NCI-H446 (cell line): ENCODE results near the gene SLC22A1.
"Not testable (repeated sequence)": the region's sequence is repeated elsewhere in the genome, so short reads cannot be mapped to it uniquely, and the experiment has no call there.

Experiments used
- DNase-seq, 2 experiments: peaks; one replicate each; lab custom pipeline; 2025; lab: John Stamatoyannopoulos, UW

SLC22A1 gene

DNA sequence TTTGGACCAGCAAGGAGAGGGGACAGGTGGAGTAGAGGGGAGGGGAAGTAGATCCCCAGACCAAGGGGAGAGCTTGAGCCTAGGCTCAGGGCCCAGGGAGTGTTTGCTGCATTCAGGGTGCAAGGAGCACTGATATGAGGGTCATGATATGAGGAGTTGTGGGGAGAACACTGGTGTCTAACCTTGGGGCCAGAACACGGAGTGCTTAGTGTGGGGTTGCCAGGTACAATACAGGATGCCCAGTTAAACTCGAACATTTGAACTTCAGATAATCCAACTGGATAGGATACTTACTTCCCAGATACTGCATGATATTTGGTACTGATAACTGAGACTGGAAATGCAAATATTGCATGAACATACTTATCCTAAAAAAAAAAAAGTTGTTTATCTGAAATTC lies 2.4 kb downstream of the SLC22A1 start:
- DNase-seq, result no peak

DNA sequence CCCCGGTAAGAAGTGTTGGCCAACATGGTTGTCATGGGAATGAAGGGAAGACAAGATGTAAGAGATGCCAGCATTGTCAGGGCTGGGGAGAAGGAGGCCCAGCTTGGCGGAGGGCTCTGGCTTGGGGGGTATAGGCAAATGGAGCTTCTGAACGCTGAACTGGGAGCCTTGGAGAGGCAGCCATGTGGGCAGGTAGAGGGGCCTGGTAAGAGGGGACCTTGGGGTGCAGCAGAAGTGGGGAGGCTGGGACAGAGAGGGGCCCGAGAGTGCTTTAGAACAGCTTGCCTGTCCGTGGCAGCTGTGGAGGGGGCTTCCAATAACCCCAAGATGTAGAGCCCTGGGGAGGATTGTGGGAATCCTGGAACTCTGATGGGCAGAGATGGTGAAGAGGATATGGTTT lies 3.0 kb downstream of the SLC22A1 start:
- DNase-seq, result no peak

DNA sequence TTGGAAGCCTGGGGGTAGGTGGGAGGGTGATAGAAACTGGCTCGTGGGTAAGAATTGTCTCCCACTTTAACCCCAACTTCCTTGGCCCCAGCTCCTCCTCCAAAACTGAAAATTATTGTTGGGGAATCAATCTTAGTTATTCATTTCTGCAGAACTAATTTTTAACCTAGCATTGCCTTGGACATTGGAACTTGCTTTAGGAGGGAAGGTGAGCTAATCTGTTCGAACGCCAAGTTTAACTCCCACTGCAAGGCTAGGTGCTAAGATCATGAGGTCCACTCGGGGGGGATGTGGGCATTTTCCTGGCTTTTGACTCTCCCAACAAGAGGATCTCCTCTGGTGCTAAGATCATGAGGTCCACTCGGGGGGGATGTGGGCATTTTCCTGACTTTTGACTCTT lies 3.5 kb downstream of the SLC22A1 start:
- DNase-seq, result not testable (repeated sequence)

DNA sequence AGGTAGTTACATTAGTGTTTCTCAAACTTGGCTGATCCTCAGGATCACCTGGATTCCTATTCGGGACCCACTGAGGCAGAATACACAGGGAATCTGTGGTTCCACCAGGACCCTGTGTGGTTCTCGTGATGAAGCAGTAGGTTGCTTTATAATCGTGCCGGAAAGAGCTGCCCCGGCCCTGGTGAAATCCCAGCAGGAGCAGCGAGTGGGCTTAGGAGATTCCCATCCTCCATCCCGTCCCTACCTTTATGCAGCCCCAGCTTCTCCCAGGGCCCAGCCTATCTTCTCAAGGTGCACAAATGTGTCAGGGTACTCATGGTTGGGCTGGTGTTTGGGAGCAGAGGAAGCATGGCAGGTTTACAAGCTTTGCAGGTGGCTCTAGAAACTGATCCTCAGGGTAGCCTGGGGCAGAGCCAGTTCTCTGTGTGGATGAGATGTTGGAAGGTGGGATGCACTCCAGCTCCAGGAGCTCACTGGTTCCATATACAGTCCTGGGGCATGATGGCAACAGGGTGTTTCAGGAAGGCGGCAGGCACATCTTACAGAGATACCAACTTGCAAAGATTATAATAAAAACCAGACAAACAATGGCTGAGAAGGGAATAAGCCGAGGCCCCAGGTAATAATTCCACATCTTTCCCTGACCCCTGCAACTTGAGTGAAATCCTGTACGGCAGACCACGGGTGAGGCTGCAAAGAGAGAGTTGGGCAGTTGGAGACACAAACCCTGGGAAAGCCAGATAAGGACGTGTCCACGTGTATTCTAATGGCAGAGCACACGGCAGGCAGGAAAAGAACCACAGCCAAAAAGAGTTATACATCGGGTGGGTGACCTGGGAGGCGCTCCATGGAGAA lies 5.9 kb downstream of the SLC22A1 start:
- DNase-seq, result no peak

DNA sequence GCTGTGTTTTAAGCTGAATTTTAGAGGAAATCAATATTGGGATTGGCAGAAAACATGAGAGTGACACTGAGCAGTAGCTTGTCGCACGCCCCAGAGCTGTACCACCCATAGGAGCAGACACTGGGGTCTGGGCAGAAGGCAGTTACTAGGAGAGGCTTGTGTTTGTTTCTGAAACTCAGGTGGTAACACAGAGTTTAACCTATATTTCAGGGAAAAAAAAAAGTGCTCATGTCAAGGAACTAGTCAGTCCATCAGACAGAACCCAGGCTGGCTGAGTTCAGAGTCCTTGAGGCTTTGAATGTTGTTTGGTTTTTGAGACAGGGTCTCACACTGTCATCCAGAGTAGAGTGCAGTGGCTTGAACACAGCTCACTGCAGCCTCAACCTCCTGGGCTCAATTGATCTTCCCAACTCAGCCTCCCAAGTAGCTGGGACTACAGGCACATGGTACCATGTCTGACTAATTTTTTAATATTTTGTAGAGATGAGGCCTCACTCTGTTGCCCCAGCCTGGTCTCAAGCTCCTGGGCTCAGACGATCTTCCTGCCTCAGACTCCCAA lies 6.6 kb downstream of the SLC22A1 start:
- DNase-seq, result no peak

DNA sequence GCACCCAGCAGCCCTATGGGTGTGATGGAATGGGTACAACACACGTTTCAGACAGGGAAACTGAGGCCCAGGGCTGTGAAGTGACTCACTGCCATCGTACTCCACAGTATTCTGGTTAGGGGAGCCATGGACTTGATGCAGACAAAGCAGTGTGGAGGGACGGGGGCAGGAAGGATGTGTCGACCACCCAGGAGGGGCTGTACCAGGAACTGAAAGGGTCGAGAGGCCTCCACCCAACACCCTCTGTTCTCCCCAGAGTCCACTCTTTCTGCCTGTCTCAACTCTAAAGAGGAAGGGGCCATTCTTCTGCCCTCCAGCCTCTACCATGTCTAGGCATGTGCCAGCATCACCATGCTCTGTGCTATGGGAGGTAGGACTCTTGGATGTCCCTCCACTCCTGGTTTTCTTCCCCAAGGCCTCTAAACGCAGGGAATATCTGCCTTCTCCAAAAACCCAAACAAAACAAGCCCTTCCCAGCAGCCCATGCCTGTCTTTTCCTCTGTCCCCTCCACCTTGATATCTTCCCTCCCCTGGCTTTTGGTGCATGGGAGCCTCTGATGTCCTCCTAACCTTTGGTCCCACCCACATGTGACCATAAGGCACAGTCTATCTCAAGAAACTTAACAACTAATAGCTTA lies 7.4 kb downstream of the SLC22A1 start:
- DNase-seq, result no peak

DNA sequence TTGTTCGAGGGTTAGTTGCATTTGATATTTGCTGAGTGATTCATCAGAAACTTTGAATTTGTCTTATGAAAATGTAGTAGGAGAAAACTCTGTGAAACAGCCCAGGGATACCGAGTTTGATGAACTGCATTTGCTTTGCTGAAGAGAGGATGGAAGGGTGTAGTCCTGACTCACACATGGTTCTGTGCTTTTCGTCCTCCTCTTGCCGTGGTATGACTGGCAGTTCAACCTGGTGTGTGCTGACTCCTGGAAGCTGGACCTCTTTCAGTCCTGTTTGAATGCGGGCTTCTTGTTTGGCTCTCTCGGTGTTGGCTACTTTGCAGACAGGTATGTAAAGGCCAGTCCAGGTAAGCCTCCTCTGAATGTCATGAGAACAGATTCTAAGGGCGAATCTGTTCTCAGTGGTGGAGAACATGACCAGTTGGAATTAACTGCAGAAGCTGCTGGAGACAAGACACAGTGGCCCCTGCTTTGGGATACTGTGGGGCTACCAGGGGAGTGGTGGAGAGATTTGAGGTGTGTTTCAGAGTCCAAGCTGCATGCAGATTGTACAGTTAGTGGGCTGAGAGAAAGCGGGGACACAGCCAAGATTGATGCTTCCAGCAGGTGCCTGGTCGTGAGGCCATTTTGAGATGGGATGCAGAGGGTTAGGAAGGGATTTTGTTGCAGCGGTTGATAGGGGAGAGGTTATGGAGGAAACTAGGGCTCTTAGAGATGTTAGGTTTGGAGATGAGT lies 8.4 kb downstream of the SLC22A1 start:
- no peak for DNase-seq

DNA sequence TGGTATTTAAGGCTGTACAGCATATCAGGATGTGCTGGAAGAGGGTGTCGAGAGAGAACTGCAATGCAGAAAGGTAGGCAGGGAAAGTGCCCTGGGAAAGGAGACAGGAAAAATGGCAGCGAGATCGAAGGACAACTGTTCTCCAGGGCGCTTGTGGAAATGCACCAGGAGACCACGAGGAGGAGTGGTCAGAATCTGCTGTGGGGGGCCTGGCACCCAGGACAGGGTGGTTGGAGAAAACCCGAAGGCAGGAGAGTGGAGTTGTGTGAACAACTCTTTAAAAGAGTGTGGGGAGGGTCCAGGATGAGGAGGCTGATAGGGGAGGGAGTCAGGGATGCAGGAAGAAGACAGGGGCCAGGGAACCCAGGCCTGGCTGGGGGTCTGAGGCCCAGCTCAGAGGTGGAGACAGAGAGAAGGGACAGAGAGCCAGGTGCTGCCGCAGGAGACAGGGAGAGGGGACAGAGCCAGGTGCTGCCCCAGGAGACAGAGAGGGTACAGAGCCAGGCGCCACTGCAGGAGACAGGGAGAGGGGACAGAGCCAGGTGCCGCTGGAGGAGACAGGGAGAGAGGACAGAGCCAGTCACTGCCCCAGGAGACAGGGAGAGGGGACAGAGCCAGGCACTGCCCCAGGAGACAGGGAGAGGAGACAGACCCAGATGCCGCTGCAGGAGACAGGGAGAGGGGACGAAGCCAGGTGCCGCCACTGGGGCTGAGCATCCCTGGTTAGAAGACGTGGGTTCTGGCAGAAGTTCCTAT lies 9.3 kb downstream of the SLC22A1 start:
- DNase-seq, result no peak

DNA sequence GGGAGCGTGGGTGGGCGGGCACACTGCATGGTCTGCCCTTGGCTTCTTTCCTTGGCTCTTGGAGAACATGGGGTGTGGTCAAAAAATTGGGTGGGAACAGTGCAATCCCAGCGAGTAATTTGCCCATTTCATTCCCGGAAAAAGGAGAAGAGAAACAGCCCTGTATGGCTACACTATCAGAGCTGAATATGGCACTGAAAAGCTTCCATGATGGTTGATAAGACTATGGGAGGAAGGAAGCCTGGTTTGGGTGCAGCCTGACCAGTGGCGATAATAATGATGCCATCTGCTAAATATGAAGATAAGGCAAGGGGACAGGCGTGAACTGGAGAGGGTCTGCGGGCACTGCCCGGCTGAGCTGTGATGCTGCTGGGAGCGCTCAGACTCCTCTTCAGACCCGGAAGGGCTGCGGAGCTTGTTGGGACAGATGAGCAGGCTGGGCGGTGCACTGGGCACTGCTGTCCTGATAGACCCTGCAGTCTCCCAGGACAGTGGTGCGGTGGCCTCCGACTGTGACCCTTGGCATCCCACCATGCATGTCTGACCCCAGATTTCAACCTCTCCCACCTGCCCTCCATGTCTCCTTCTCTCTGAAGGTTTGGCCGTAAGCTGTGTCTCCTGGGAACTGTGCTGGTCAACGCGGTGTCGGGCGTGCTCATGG lies 10.2 kb downstream of the SLC22A1 start:
- DNase-seq, result no peak

DNA sequence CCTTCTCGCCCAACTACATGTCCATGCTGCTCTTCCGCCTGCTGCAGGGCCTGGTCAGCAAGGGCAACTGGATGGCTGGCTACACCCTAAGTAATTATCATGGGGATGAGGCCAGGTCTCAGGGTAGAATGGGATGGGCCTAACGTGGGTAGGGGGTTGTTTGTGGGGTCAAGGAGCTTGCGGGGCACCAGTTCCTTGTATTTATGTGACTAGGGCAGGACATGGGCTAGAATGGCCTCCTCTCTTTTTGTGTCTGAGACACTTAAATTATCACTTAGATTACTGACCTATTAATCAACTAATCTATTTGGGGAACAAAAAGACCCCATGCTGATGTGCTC lies 10.7 kb downstream of the SLC22A1 start:
- DNase-seq, result no peak

DNA sequence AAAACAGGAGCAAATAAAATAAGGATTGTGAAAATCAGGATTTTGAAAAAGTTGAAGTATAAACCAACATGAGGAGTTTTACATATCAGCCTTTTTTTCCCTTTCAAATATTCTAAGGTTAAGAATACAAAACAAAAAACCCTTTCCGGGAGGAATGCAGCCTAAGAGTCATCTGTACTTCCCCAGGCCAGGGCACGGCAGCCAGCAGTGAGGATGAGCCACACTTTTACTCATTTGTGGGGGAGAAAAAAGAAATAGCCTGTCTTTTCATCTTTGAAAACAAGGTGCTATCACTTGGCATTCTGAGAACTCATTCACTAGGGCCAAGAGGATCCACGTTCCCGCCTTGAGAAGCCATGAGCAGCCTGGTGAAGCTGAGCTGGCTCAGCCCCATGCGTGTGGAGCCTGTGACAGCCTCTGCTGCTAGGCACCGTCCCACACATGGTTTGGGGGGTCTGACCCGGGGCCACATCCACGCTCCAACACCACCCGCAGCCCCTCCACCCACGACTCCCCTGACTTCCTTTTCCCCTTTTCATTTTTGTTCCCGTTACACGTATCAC lies 11.2 kb downstream of the SLC22A1 start:
- DNase-seq, result no peak

DNA sequence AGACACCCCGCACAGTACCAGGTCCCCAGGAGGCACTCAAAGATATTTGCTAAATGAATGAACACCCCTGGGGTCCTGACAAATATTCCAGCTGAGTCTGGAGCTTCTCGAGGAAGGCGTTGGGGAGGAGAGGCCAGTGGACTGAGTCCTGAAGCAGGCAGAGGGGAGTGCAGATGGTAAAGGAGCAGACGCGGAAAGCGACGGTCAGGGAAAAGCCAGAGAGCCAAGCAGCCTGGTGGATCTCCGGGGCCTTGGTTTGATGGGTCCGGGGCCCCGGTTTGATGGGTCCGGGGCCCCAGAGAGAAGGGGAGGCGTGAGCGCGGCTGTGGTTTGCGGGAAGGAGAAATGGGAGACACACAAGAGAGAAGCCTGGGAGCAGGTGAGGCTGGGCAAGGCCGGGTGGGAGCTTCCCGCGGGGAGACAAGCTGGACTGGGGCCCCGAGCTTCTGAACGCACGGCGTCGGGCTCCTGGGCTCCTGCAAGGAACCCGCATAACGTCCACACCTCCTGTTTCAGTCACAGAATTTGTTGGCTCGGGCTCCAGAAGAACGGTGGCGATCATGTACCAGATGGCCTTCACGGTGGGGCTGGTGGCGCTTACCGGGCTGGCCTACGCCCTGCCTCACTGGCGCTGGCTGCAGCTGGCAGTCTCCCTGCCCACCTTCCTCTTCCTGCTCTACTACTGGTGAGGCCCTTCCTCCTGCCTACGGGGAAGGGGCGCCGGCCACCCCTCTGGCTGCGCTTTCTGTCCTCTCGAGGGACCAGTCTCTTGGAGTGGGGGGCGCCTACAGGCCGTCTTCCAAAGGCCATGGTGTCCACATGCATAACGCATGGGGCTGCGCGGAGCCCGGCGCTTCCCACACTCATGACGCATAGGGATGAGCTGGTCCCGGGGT lies 12.1 kb downstream of the SLC22A1 start:
- DNase-seq, result no peak

DNA sequence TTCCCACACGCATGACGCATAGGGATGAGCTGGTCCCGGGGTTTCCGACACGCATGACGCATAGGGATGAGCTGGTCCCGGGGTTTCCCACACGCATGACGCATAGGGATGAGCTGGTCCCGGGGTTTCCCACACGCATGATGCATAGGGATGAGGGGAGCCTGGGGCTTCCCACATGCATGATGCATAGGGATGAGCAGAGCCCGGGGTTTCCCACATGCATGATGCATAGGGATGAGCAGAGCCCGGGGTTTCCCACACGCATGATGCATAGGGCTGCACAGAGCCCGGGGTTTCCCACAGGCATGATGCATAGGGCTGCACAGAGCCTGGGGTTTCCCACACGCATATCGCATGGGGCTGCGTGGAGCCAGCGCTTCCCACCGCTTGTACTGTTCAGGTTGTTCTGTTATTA lies 12.7 kb downstream of the SLC22A1 start:
- not testable (repeated sequence) for DNase-seq

DNA sequence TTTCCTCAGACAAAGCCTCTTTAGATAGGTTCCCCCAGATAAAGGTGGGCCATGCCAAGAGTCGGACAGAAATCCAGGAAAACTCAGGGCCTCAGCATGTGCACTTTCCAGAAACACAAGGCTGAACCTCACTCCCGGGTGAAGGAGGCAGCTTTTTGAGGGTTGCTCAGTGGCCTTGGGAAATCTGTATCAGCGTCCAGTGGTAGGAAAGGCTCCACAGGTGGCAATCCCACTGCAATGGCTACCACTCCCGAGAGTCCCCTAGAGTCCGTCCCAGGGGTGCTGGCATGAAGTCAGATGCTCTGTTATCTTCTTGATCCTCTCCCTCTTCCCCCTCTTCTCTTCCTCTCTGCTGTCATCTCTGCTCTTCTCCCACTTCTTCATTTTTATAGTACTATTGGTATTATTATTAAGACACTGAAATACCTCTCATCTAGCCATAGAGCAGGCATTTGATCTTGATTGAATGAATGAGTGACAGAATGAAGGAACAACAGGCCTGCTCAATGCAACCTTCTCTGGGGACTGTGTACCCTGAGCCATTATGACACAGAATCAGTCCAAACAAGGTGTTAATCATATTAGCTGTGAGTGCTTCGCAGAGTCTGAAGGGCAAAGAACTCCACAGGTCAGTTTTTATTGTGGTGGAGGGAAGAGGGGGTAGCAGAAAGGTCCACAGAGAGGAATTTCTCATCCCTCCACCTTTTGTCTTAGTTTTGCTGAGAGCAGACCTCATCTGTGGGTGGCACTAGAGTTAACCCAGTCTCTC lies 13.3 kb downstream of the SLC22A1 start:
- DNase-seq, result no peak

DNA sequence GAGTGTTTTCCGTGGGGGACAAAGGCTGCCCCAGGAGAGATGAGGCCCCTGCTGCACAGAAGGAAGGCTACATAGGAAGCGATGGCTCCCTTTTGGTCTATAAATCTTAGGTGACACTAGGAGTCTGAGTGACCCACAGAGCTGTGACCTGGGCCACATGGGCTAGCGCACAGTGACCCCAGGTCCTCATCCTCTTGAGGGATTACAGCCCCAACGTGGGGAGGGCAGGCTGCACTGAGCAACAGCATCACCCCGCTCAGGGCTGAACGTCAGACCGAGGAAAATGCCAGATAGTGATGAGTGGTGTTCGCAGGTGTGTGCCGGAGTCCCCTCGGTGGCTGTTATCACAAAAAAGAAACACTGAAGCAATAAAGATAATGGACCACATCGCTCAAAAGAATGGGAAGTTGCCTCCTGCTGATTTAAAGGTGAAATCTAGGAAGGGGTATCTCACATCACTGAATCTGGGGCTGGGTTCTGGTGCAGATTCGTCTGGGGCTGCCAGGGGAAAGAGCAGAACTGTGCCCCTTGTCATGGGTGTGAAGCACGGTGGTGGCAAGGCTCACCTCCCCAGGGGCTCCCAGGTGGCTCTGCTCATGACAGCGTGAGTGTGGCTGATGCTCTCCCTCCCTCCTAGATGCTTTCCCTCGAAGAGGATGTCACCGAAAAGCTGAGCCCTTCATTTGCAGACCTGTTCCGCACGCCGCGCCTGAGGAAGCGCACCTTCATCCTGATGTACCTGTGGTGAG lies 14.5 kb downstream of the SLC22A1 start:
- no peak for DNase-seq

DNA sequence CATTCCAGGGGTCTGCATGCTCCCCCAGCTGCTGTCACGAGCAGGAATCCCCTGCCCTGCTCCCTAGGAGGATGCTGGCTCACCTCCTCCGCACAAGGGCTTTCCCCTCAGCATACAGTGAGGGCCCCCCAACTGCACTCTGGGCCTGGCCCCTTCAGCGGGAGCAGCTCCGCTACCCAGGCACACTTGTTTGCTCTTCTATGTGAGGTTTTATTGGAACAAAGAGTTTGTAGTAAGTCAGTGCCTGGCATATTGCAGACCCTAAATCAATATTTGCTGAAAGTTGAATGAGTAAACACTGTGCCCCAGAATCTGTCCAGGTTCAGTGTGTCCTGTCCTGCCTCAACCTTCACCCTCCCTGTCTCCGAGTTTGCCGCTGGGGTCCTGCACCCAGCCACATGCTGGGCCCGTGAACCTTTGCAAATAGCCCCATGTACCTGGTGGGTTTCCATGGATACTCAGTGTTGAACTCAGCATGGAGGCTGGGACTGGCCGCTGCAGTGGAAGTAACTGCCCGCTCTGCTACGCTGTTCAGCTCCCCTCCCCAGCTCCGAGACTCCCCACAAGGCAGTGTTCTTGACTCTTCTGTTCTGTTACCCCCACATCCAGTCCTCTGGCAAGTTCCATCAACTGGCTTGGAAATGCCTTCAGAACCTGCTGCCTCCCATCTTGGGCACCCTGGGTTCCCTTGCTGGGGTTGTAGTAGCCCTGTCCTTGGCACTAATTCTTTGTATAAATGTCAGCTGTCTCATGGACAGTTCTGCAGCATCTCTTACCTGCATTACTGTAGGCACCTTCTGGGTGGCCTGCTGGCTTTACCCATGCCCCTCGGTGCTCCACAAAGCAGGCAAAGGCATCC lies 15.7 kb downstream of the SLC22A1 start:
- DNase-seq, result no peak

DNA sequence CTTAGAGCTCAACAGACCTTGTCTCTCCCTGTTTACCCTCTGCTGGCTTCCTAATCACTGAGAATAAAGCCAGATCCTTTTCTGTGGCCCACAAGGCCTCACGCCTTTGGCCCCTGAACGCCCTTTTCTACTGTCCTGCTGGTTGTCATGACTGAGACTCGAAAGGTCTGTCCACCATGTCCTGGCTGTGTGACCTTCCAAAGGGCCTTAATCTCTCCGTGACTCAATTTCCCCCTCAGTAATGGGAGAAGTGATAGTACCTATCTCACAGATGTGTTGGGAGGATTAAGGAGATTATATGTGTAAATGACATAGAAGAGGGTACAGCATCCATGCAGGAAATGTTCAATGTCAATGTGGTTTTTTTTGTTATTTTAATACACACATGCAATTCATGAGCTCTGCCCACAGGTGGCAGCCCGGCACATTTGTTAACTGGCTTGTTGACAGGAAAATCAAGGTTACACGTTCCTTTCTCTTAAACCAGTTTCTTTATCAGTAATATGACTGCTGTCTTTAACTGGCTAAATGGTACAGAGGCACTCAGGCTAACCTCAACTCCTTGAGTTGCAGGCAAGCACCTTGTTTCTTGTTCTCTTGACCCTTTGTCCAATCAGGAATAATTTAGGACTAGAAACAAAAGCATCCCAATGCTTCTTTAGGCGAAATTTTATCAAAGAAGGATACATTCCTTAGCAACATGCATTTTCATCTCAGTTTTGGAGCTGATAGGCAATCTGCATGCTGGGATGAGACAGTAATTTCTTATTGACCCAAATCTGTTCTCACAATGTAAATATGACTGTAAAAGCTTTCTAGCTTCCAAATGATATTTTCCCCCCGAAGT lies 16.6 kb downstream of the SLC22A1 start:
- peak; percentile 28 to 46 for DNase-seq
